ENCODE results near the gene ALPP. TPM values are rescaled to one million over a fixed set of nuclear protein-coding genes. Genes with fewer than 3 reads are reported as not detected.

The ALPP gene
- total RNA-seq, 4 donors from 2014 or later, result 0.06 TPM; not detected in 3

DNA sequence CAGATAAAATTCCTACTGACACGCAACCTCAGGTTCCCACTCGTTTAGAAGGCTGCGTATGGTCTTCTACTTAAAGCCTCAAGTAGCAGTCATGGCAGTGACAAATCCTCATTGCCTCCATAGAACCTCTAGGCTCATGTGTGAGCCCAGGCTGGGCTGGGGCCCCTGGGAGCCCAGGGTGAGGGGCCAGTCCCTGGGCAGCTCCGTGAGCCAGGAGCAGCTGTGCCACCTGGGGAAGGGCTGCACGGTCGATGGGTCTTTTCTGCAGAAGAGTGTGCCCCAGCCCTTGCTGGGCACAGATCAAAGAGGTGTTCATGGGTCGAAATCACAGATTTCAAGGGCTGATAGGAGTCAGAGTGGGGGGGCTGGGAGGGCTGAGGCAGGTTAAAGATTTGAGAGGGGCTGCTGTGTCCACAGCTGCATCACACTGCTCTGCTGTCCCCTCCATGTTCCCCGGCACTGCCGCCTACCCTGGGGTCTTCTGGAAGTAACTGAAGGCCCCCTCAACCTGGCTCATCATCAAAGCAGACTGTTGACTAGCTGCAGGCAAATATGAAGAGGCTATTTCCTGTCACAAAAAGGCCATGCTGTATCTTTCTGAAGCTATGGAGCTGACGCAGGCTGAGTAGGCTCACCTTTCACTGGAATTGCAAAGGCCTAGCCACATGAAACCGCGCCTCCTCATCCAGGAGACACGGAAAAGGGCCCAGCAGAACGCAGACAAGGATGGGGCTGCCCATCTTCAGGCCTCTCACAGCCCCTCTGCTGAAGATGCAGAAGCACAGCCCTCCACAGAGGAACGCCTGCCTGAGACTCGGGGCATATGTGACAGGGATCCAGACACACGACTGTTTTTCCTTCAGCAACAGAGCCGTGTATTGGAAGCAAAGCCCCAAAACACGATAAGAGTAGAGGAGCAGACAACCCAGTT, 35.7 kb upstream of the ALPP start:
- intact Hi-C loops (cut with DNase I), result no loop called here
- 79% methylated on average over 10 of the region's 19 CpGs for WGBS
- no peaks in the 10 kb centered on the region for H3K4me1 ChIP-seq
- no peak overlapping the region for H3K27ac ChIP-seq (replicated peaks in 1 of 4)
- H3K36me3 ChIP-seq, result peaks cover 0 to 3% (median 0%) of the 10 kb centered on the region in 4 donors
- TF ChIP-seq, protein P1, sequence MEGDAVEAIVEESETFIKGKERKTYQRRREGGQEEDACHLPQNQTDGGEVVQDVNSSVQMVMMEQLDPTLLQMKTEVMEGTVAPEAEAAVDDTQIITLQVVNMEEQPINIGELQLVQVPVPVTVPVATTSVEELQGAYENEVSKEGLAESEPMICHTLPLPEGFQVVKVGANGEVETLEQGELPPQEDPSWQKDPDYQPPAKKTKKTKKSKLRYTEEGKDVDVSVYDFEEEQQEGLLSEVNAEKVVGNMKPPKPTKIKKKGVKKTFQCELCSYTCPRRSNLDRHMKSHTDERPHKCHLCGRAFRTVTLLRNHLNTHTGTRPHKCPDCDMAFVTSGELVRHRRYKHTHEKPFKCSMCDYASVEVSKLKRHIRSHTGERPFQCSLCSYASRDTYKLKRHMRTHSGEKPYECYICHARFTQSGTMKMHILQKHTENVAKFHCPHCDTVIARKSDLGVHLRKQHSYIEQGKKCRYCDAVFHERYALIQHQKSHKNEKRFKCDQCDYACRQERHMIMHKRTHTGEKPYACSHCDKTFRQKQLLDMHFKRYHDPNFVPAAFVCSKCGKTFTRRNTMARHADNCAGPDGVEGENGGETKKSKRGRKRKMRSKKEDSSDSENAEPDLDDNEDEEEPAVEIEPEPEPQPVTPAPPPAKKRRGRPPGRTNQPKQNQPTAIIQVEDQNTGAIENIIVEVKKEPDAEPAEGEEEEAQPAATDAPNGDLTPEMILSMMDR (IDR thresholded peaks at IDR 0.05), result no peak
- TF ChIP-seq EP300 (IDR thresholded peaks at IDR 0.05) (no peak), POLR2AphosphoS5 (IDR thresholded peaks at IDR 0.05) (no peak), POLR2A (IDR thresholded peaks at IDR 0.05; ENCODE audit: low read depth) (no peak)
- DNase-seq (ENCODE audit: extremely low spot score), result no peak
- no peak overlapping the region for H3K4me3 ChIP-seq
- peaks cover 0 to under 1% (median 0%) of the 10 kb centered on the region in 4 donors for H3K27me3 ChIP-seq
- peaks cover 0 to 15% (median 10%) of the 10 kb centered on the region in 4 donors for H3K9me3 ChIP-seq

DNA sequence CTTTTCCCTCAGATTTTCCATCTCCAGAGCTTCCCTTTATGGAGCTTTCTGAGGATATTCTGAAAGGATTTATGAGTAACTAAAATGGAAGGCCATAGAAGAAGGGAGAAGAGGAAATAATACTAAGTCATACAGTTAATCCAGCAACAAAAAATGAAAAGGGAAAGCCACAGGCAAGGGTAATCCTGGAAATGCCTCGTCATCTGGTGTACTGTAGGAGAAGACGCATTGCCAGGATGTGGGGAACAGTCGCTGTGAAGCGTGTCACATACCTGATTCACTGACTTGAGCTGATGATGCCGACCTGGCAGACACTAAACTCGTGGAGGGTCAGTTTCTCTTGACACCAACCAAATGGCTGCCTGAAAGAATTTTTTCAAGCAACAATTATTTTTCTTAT, 34.7 kb upstream of the ALPP start:
- Histone ChIP-seq H3K36me3 (peaks cover 0 to 1% (median 0%) of the 10 kb centered on the region in 4 donors), H3K9me3 (peaks cover 0 to 15% (median 10%) of the 10 kb centered on the region in 4 donors), H3K4me3 (no peak overlapping the region), H3K27me3 (peaks cover 0 to 10% (median 0%) of the 10 kb centered on the region in 4 donors), H3K4me1 (no peaks in the 10 kb centered on the region), H3K27ac (replicated peaks in 1 of 4) (no peak overlapping the region)
- no peak for DNase-seq (ENCODE audit: extremely low spot score)
- WGBS, result 37% methylated on average over 6 of the region's 6 CpGs
- intact Hi-C loops (cut with DNase I), result no loop called here
- no peak for TF ChIP-seq EP300 (IDR thresholded peaks at IDR 0.05)
- TF ChIP-seq, protein P1 (IDR thresholded peaks at IDR 0.05), result no peak
- no peak for TF ChIP-seq POLR2A (IDR thresholded peaks at IDR 0.05; ENCODE audit: low read depth)
- no peak for TF ChIP-seq POLR2AphosphoS5 (IDR thresholded peaks at IDR 0.05)

DNA sequence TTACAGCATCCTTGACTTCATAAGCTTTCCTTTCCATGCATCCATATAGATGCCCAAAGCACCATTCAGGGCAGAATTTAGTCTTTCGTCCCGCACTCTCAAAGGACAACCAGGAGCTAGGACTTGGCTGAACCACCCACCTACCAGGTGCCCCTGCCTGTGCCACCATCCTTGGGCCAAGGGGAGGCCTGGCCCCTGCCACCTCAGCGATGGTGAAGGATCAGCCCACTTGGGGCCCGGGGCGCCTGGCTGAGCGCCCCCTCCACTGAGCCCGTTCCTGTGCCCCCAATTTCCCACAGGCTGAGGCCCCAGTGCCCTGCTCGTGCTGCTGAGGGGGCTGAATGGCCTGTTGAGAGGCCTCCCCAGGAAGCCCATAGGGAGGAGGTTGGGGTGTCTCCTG, 33.3 kb upstream of the ALPP start:
- Histone ChIP-seq H3K27ac (replicated peaks in 1 of 4) (no peak overlapping the region), H3K4me1 (no peaks in the 10 kb centered on the region), H3K27me3 (peaks cover 0 to 24% (median under 1%) of the 10 kb centered on the region in 4 donors), H3K4me3 (no peak overlapping the region), H3K36me3 (no peaks in the 10 kb centered on the region), H3K9me3 (peaks cover 0 to 15% (median 10%) of the 10 kb centered on the region in 4 donors)
- intact Hi-C loops (cut with DNase I), result no loop called here
- no peak for DNase-seq (ENCODE audit: extremely low spot score)
- TF ChIP-seq POLR2AphosphoS5 (IDR thresholded peaks at IDR 0.05) (no peak), POLR2A (IDR thresholded peaks at IDR 0.05; ENCODE audit: low read depth) (no peak), EP300 (IDR thresholded peaks at IDR 0.05) (no peak)
- TF ChIP-seq, protein P1 (IDR thresholded peaks at IDR 0.05), result no peak
- 89% methylated on average over 4 of the region's 8 CpGs for WGBS

DNA sequence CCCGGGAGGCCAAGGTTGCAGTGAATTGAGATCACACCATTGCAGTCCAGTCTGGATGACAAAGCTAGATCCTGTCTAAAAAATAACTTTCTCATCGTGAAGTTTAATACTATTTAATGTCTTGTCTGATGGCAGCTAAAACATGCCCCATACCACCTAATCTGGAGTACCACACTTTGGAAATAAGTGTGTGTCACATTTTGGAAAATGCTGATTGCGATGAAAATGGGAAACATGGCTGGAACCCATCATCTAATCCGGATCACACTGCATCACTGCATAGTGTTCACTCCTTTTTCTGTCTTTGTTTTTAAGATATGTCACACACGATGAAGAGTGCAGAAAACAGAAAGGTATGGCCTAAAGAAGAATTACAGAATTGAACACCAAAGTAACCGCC, 31.2 kb upstream of the ALPP start:
- H3K4me1 ChIP-seq, result peaks cover 5 to 18% (median 16%) of the 10 kb centered on the region in 4 donors
- no peak overlapping the region for H3K27ac ChIP-seq (replicated peaks in 1 of 4)
- TF ChIP-seq, protein P1 (IDR thresholded peaks at IDR 0.05), result no peak
- TF ChIP-seq EP300 (IDR thresholded peaks at IDR 0.05), result no peak
- TF ChIP-seq POLR2A (IDR thresholded peaks at IDR 0.05; ENCODE audit: low read depth), result no peak
- no peak for TF ChIP-seq POLR2AphosphoS5 (IDR thresholded peaks at IDR 0.05)
- peaks cover 0 to 15% (median 10%) of the 10 kb centered on the region in 4 donors for H3K9me3 ChIP-seq
- no peaks in the 10 kb centered on the region for H3K36me3 ChIP-seq
- intact Hi-C loops (cut with DNase I), result no loop called here
- peaks cover 6 to 45% (median 22%) of the 10 kb centered on the region in 4 donors for H3K27me3 ChIP-seq
- DNase-seq (ENCODE audit: extremely low spot score), result no peak
- H3K4me3 ChIP-seq, result no peak overlapping the region
- 89% methylated on average over 6 of the region's 6 CpGs for WGBS

Data from esophagus muscularis mucosa (tissue), 4 donors.